Stimulated activated CD8-positive, alpha-beta memory T cell treated with anti-CD3 and anti-CD28 coated beads, Interleukin-2, amount 100 ng/mL, for 48 hours (primary cell): ENCODE results near the gene RADIL.

Source experiments
- DNase-seq, 2 donors: peaks; one replicate each; pipeline ENCODE4 v3.0.0-alpha.2; 2020; ENCODE audit warnings: low read depth in 2 of 2

Gene RADIL

GRCh38 chr7:4831723-4832495, 51.6 kb downstream of the RADIL start:
- no peak for DNase-seq

DNA sequence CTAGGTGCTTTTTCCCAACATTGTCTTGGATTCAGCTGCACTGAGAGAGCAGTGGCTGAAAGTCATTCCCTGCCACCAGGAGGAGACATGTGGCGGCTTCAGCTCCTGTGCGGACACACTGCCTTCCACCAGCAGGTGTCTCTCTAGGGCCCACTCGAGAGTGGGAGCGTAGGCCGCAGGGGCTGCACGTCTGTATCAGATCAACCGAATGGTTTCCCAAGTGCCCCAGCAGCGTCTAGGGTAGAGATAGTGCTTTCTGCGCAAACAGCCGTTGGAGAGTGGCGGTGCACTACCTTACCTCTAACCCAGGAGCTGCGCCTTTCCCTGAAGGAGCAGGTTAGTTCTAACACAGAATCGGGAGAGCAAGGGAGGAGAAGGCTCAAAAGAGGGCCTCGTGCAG, 53.3 kb downstream of the RADIL start:
- DNase-seq, result peak; percentile 46 to 50

DNA sequence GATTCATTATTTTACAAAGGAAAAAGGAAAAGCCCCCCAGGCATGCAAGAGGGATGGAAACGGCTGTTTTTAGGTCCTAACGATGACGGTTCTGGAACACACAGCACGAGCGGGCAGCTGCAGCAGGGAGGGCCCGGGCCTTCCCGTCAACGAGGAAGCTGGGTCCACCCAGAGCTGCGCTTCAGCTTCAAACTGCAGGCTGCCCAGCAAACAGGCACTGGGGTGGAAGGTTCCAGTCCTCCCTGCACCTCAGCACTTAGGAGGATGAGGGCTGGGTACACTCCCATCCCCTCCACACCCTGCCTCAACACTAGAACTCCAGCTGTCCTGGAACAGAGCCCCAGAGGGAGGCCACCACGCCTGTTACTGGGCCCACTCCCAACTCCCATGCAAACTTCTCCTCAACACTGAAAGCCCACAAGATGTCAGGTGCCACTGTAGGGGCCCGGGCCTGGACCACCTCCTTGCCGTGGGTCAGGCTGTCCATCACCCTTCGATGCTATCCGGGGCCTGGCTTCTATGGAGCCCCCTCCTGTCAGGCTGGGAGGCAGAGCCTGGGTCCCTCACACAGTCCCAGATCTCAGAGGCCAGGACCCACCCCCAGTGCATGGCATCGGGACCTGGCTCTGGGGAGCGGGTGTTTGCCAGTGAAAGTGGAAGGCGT, 54.7 kb downstream of the RADIL start:
- no peak for DNase-seq

DNA sequence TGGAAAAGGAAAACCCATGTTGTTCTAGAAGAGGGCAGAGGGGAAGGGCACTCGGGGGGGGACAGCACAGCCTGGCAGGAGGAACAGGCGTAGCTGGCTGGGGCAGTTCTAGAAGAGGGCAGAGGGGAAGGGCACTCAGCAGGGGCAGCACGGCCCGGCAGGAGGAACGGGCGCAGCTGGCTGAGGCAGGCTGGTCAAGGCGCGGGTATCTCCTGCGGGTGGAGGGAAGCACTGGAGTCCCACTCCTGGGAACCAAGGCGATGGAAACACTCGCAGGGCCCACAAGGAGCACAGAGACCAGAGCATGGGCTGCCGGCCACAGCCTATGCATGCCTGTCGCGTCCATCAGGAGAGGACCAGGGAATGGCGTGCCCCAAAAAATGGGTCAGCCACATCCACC, 58.4 kb downstream of the RADIL start:
- DNase-seq, result no peak

GRCh38 chr7:4824120-4824775, 59.3 kb downstream of the RADIL start:
- no peak for DNase-seq

GRCh38 chr7:4823441-4824119, 59.9 kb downstream of the RADIL start:
- DNase-seq, result no peak

GRCh38 chr7:4822677-4823076, 60.8 kb downstream of the RADIL start:
- no peak for DNase-seq

DNA sequence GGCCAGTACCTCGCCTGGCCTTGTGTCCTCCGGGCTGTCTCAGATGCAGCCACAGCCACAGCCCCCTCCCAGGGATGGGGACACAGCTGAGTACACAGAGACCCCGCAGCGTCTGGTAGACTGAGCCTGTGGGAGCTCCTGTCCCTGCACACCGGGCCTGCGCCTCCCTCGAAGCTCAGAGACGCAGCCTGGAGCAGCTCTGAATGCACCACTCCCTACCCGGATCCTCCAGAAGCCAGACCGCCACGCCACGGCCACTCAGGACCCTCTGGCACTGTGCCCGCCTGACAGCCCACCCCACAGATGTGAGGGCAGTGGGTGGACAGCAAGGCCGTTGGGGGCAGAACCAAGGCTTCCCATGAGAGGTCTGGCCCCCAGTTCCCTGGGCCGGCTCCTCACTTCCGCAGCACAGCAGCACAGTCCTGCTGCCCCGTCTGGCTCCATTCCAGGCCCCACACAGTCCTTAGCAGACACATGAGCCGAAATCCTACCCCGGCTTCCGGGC, 62.5 kb downstream of the RADIL start:
- DNase-seq, result no peak

GRCh38 chr7:4820405-4820966, 63.0 kb downstream of the RADIL start:
- DNase-seq, result no peak

GRCh38 chr7:4819560-4820404, 63.7 kb downstream of the RADIL start:
- no peak for DNase-seq

DNA sequence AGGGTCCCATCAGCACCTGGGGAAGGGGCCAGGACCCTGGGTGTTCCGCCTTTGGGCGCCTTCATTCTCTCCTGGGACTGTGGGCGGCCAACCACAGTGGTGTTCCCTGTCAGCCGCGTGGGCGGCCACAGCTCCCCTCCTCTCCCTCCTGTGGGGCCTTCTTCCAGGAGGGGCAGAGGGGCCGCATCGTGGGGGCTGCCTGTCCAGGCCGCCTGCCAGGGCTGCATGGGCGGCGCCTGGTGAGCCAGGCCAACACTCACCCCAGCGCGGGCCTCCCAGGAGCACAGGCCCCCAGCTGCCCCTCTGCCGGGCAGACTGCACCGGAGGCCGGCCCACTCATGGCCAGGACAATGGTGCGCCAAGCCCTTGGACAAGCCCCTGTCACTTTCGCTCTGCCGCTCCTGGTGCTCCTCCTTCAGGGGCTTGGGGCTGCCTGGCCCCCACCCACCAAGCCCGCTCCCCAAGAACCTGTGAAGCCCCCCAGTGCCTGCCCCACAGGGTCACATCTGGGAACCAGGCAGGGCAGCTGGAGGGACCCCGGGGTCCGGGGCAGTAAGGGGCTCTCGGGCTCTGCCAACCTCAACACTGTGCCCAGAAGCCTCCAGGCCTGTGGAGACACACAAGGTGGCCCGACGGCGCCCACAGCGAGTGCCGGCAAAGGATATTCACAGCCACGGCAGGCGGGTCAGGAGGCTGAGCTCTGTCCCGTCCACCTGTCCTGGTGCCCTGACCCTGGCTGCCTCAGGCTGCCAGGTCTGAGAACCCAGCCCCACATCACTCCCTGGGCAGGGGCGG, 65.3 kb downstream of the RADIL start:
- no peak for DNase-seq

- no peak for DNase-seq
Measured at GRCh38 chr7:4817178-4817901, 66.2 kb downstream of the RADIL start.

DNA sequence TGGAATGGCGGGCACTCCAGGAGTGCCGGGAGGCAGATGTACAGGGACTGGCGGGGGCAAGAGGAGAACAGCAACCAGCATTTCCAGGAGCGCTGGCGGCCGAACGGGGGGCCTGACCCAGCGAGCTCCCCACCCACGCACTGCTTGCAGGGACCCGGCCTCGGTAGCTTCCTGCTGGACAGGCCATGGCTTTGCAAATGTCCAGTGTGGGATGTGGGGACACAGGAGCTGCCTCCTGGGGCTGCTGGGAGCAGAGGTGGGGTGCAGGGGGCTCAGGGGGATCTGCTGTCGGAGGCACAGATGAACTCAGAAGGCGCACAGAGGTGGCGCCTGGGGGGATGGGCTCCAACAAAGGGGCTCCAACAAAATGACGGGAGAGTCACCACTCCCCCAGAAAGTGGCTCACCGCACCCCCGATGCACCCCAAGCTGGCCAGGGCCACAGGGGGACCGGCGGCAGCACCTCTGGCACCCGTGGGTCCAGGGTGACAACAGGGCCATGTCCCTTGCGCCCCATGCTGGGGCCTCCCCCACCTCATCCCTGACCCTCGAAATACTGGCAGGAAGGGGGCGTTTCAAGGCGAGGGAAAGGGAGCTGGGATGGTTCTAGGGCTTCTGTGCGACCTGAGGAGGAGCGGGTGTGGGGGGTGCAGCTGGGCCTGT, 67.0 kb downstream of the RADIL start:
- no peak for DNase-seq

GRCh38 chr7:4815609-4816418, 67.7 kb downstream of the RADIL start:
- DNase-seq, result no peak

GRCh38 chr7:4815121-4815520, 68.4 kb downstream of the RADIL start:
- DNase-seq, result no peak

GRCh38 chr7:4814433-4814832, 69.1 kb downstream of the RADIL start:
- DNase-seq, result no peak

- DNase-seq, result no peak
Measured at GRCh38 chr7:4809666-4810065, 73.8 kb downstream of the RADIL start.

GRCh38 chr7:4809091-4809591, 74.4 kb downstream of the RADIL start:
- no peak for DNase-seq
